T-helper 9 cell (primary cell): ENCODE data around the gene G6PC2.
"Not testable (repeated sequence)": the region's sequence is repeated elsewhere in the genome, so short reads cannot be mapped to it uniquely, and the experiment has no call there.

Source experiments
- DNase-seq: peaks from one replicate; pipeline ENCODE4 v3.0.0-alpha.2; 2020
- total RNA-seq, 2 donors: gene quantifications; one replicate each; lab custom pipeline; 2026; lab: John Stamatoyannopoulos, UW

G6PC2 gene
- total RNA-seq = 0 to 0.07 reads per million in 2 donors

- DNase-seq = no peak
Measured at GRCh38 chr2:168901003-168901402, at the start of gene G6PC2. Gene G6PC2, plus strand, starts transcription at chr2:168901291. Its CDS starts 41 bp downstream, at chr2:168901332.

GRCh38 chr2:168851674-168852320 lies 49.3 kb upstream of the G6PC2 start:
- no peak for DNase-seq

GRCh38 chr2:168852481-168852880 lies 48.6 kb upstream of the G6PC2 start:
- DNase-seq = no peak

GRCh38 chr2:168853471-168853870 lies 47.6 kb upstream of the G6PC2 start:
- DNase-seq = no peak

- DNase-seq = no peak
Measured at GRCh38 chr2:168854651-168855050, 46.4 kb upstream of the G6PC2 start.

GRCh38 chr2:168855601-168856000 lies 45.5 kb upstream of the G6PC2 start:
- no peak for DNase-seq

- no peak for DNase-seq
Measured at GRCh38 chr2:168858146-168858545, 42.9 kb upstream of the G6PC2 start.

- DNase-seq = not testable (repeated sequence)
Measured at GRCh38 chr2:168867164-168867563, 33.9 kb upstream of the G6PC2 start.

- not testable (repeated sequence) for DNase-seq
Measured at GRCh38 chr2:168870369-168870768, 30.7 kb upstream of the G6PC2 start.

- DNase-seq = not testable (repeated sequence)
Measured at GRCh38 chr2:168870824-168871223, 30.3 kb upstream of the G6PC2 start.

GRCh38 chr2:168874368-168875054 lies 26.6 kb upstream of the G6PC2 start:
- DNase-seq = no peak

- not testable (repeated sequence) for DNase-seq
Measured at GRCh38 chr2:168882163-168882562, 18.9 kb upstream of the G6PC2 start.

GRCh38 chr2:168884975-168885374 lies 16.1 kb upstream of the G6PC2 start:
- DNase-seq = no peak

GRCh38 chr2:168889635-168890005 lies 11.5 kb upstream of the G6PC2 start:
- DNase-seq = no peak

- DNase-seq = peak; percentile 80
Measured at GRCh38 chr2:168890006-168890782, 10.9 kb upstream of the G6PC2 start, which contains the start of gene SPC25. Gene SPC25, minus strand, starts transcription at chr2:168890430. Its CDS starts 911 bp downstream, at chr2:168889519.

GRCh38 chr2:168892327-168892726 lies 8.8 kb upstream of the G6PC2 start:
- DNase-seq = no peak

- DNase-seq = no peak
Measured at GRCh38 chr2:168894101-168894500, 7.0 kb upstream of the G6PC2 start.

GRCh38 chr2:168894720-168895119 lies 6.4 kb upstream of the G6PC2 start:
- DNase-seq = no peak

GRCh38 chr2:168895771-168896170 lies 5.3 kb upstream of the G6PC2 start:
- DNase-seq = no peak

- DNase-seq = no peak
Measured at GRCh38 chr2:168896783-168897182, 4.3 kb upstream of the G6PC2 start.

GRCh38 chr2:168897449-168897848 lies 3.6 kb upstream of the G6PC2 start:
- DNase-seq = no peak

GRCh38 chr2:168903888-168904287 lies 2.8 kb downstream of the G6PC2 start:
- no peak for DNase-seq

- no peak for DNase-seq
Measured at GRCh38 chr2:168904358-168904757, 3.3 kb downstream of the G6PC2 start.
